ENCODE results near the gene RS1. TPM values are rescaled to one million over a fixed set of nuclear protein-coding genes. Genes with fewer than 3 reads are reported as not detected.
A peak's percentile ranks its signal among the peaks of the same experiment; 100 is the strongest.

Gene RS1
- total and polyA plus RNA-seq, 10 of the 15 experiments (the other 5 are each of a cell fraction or from before 2014, with no cell fraction given): 0.04 to 0.26 TPM; not detected in 8

- intact Hi-C loops (cut with micrococcal nuclease; ENCODE audit: unreplicated experiment): loop anchor here (10.0 kb wide), 2 partner anchors 252 to 658 kb away; partner anchors contain the start of gene CDKL5
- POLR2A ChIA-PET: interaction anchor here (0.6 to 0.8 kb wide), 3 partner anchors 8 to 180 kb away, joined by 3 read pairs; no protein-coding TSS in a partner anchor
- TF ChIP-seq MLLT1 (IDR thresholded peaks at IDR 0.05): 0 out of 2 replicates have a peak, but pooled peaks have one; percentile 8
- no peak for TF ChIP-seq MXI1 (IDR thresholded peaks at IDR 0.05; ENCODE audit: low read depth, low read length)
- TF ChIP-seq ZBTB40 (IDR thresholded peaks at IDR 0.05; ENCODE audit: borderline replicate concordance): no peak
- peak in 1 of 3 experiments; percentile 22; a peak in 1 of 6 replicates for TF ChIP-seq CTCF (IDR thresholded peaks at IDR 0.05 in 2 of 3, conservative IDR thresholded peaks at IDR 0.05 in 1 of 3; ENCODE audit: control insufficient read depth in 2 of 3, extremely low read depth in 1 of 3, insufficient read depth in 1 of 3, low read depth in 3 of 3, low read length in 3 of 3)
- FAIRE-seq: no peak
- in situ Hi-C loops (cut with MboI): loop anchor here (5.0 to 10.0 kb wide), 2 partner anchors 211 to 668 kb away; partner anchors contain the start of gene PDHA1
- H3K9me3 ChIP-seq (replicated peaks; ENCODE audit: control insufficient read depth, insufficient read depth, low read length): no peaks in the 10 kb centered on the region; the same call in 2 of the 3 replicates
- no peak overlapping the region for H3K4me2 ChIP-seq (ENCODE audit: control insufficient read depth, insufficient read depth)
- H3K79me2 ChIP-seq (ENCODE audit: control insufficient read depth, insufficient read depth, low read length): no peaks in the 10 kb centered on the region
- 52% methylated on average over 11 of the region's 11 CpGs for WGBS (ENCODE audit: insufficient coverage, insufficient replicate concordance, low lambda C conversion rate, missing lambda C conversion rate)
- SMC1A ChIA-PET (ENCODE audit: uncharacterized antibody, unreplicated experiment): interaction anchor here (0.9 to 1.5 kb wide), 2 partner anchors 10 to 13 kb away, joined by 3 to 4 read pairs; no protein-coding TSS in a partner anchor
- peaks cover 2% of the 10 kb centered on the region; the same call in 1 of the 2 replicates for H3K4me1 ChIP-seq (ENCODE audit: control insufficient read depth, insufficient read depth, low read length)
- DNase-seq (ENCODE audit: low read depth, low spot score): no peak
- RAD21 ChIA-PET (ENCODE audit: unreplicated experiment): interaction anchor here (0.8 to 1.0 kb wide), 3 partner anchors 156 to 210 kb away, joined by 3 to 4 read pairs (median 4); no protein-coding TSS in a partner anchor
- H3K4me3 ChIP-seq: no peak overlapping the region
- CTCF ChIA-PET: interaction anchor here (1.2 to 3.8 kb wide), 2 partner anchors 209 to 211 kb away, joined by 5 to 11 read pairs; no protein-coding TSS in a partner anchor
- no peak overlapping the region for H3K27ac ChIP-seq (ENCODE audit: control insufficient read depth, insufficient read depth)
- H3K9ac ChIP-seq (ENCODE audit: control insufficient read depth, insufficient read depth, low read length): no peak overlapping the region
- H3K36me3 ChIP-seq (ENCODE audit: control insufficient read depth in 2 of 2, insufficient read depth in 2 of 2, low read length in 1 of 2): no peaks in the 10 kb centered on the region
- no peaks in the 10 kb centered on the region for H4K20me1 ChIP-seq (ENCODE audit: control insufficient read depth, insufficient read depth)
- no peak for ATAC-seq
- H2AFZ ChIP-seq (ENCODE audit: control insufficient read depth, low read depth, low read length): no peak overlapping the region
- no TSS peak for BruUV-seq (replicated peaks)
- no peaks in the 10 kb centered on the region for H3K27me3 ChIP-seq (replicated peaks in 1 of 2; ENCODE audit: control insufficient read depth in 2 of 2, insufficient read depth in 2 of 2, low read length in 1 of 2)
Observed at GRCh38 chrX:18676470-18676869, 4.6 kb upstream of the RS1 start.

All from GM12878 (cell line).